ENCODE results near the gene MARCHF3.
A peak's percentile ranks its signal among the peaks of the same experiment; 100 is the strongest.
"Not testable (repeated sequence)": the region's sequence is repeated elsewhere in the genome, so short reads cannot be mapped to it uniquely, and the experiment has no call there.

Gene MARCHF3

GRCh38 chr5:127030259-127031146 lies at the start of gene MARCHF3:
Gene MARCHF3, minus strand, starts transcription at chr5:127030558. Its CDS starts 112,387 bp downstream, at chr5:126918171.
- DNase-seq, result peak; percentile 31 to 95 (median 89)

- DNase-seq, result no peak
These were observed 49.7 kb upstream of the MARCHF3 start for GRCh38 chr5:127079994-127080491.

- DNase-seq, result no peak
These were observed 47.0 kb upstream of the MARCHF3 start for GRCh38 chr5:127077366-127077765.

GRCh38 chr5:127076315-127077129 lies 46.2 kb upstream of the MARCHF3 start:
- DNase-seq, result no peak

GRCh38 chr5:127074466-127074865 lies 44.1 kb upstream of the MARCHF3 start:
- DNase-seq, result no peak

- DNase-seq, result peak in 7 of 14 donors; percentile 8 to 47 (median 23)
These were observed 42.8 kb upstream of the MARCHF3 start, which contains the start of gene C5orf63 for GRCh38 chr5:127072861-127073846. Gene C5orf63, minus strand, starts transcription at chr5:127073502. Its CDS starts 14,507 bp downstream, at chr5:127058995.

- DNase-seq, result no peak
These were observed 39.9 kb upstream of the MARCHF3 start for GRCh38 chr5:127070243-127070642.

GRCh38 chr5:127068493-127069214 lies 38.3 kb upstream of the MARCHF3 start:
- DNase-seq, result no peak

GRCh38 chr5:127066721-127067120 lies 36.4 kb upstream of the MARCHF3 start:
- no peak for DNase-seq

- DNase-seq, result peak in 1 of 14 donors; percentile 5
These were observed 34.0 kb upstream of the MARCHF3 start for GRCh38 chr5:127064253-127064840.

GRCh38 chr5:127063257-127063913 lies 33.0 kb upstream of the MARCHF3 start:
- DNase-seq, result no peak

GRCh38 chr5:127061956-127062355 lies 31.6 kb upstream of the MARCHF3 start:
- no peak for DNase-seq

- DNase-seq, result no peak
These were observed 31.2 kb upstream of the MARCHF3 start for GRCh38 chr5:127061537-127061936.

GRCh38 chr5:127060470-127060985 lies 30.2 kb upstream of the MARCHF3 start:
- no peak for DNase-seq

GRCh38 chr5:127056896-127057295 lies 26.5 kb upstream of the MARCHF3 start:
- no peak for DNase-seq

GRCh38 chr5:127055880-127056653 lies 25.7 kb upstream of the MARCHF3 start:
- no peak for DNase-seq

GRCh38 chr5:127053551-127053950 lies 23.2 kb upstream of the MARCHF3 start:
- not testable (repeated sequence) for DNase-seq

- DNase-seq, result no peak
These were observed 22.7 kb upstream of the MARCHF3 start for GRCh38 chr5:127053049-127053448.

GRCh38 chr5:127051591-127051990 lies 21.2 kb upstream of the MARCHF3 start:
- no peak for DNase-seq

Measured in C1 segment of cervical spinal cord (tissue), 14 donors.